Measurements from ENCODE around the gene AQP1. TPM values are rescaled to one million over a fixed set of nuclear protein-coding genes. Genes with fewer than 3 reads are reported as not detected.

Gene AQP1
- total and polyA plus RNA-seq, 2 donors (not counting 1 experiment from before 2014, with no cell fraction given), result not detected

DNA sequence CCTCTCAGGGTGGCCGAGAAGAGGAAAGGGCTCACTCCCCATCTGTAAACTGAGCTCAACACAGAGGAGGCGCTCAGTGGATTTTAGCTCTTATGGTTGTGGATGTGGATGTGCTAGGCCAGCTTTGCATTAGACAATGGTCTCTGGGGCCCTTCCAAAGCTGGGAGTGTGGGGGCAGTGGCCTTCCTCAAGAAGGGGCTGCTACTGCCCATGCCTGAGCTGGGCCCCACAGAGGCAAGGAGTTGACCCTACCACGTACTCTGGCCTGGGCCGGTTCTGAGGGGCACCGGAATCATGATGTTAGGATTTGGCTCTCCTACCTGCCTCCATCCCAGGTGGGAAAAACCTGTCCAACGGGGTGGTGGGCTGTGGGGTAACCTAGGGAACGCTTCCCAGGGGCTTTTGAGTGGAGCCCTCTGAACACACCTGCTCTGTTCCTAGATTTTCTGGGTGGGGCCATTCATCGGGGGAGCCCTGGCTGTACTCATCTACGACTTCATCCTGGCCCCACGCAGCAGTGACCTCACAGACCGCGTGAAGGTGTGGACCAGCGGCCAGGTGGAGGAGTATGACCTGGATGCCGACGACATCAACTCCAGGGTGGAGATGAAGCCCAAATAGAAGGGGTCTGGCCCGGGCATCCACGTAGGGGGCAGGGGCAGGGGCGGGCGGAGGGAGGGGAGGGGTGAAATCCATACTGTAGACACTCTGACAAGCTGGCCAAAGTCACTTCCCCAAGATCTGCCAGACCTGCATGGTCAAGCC is 11.5 kb downstream of the AQP1 start:
- H3K27ac Mint-ChIP-seq, result no peak overlapping the region
- Histone ChIP-seq H3K79me2 (ENCODE audit: control insufficient read depth, insufficient read depth, low read length) (no peaks in the 10 kb centered on the region), H3K27ac (ENCODE audit: low read length in 2 of 2) (no peak overlapping the region), H3K27me3 (replicated peaks in 1 of 4; ENCODE audit: control extremely low read depth in 1 of 4, control insufficient read depth in 3 of 4, insufficient read depth in 4 of 4, low read length in 3 of 4) (no peaks in the 10 kb centered on the region), H3K9ac (ENCODE audit: low read length) (no peak overlapping the region), H3K36me3 (replicated peaks in 1 of 2; ENCODE audit: control extremely low read depth in 1 of 2, control insufficient read depth in 1 of 2, extremely low read depth in 1 of 2, insufficient read depth in 2 of 2, low read length in 1 of 2) (no peaks in the 10 kb centered on the region), H3K4me3 (ENCODE audit: control extremely low read depth in 1 of 5, extremely low read depth in 1 of 5, insufficient read depth in 1 of 5, low read depth in 2 of 5, low read length in 4 of 5) (no peak overlapping the region), H3K4me1 (ENCODE audit: control insufficient read depth in 2 of 2, insufficient read depth in 2 of 2, low read length in 2 of 2) (no peaks in the 10 kb centered on the region), H2AFZ (ENCODE audit: insufficient read depth, low read depth, low read length, poor library complexity, severe bottlenecking) (no peak overlapping the region), H4K20me1 (ENCODE audit: control insufficient read depth, insufficient read depth, low read length, poor library complexity, severe bottlenecking) (no peaks in the 10 kb centered on the region), H3K4me2 (replicated peaks; ENCODE audit: low read depth, low read length, poor library complexity, severe bottlenecking) (no peak overlapping the region), H3K9me3 (ENCODE audit: control extremely low read depth in 1 of 3, control insufficient read depth in 2 of 3, insufficient read depth in 1 of 3, low read length in 2 of 3) (peaks cover 0 to 16% (median 0%) of the 10 kb centered on the region in 3 donors)
- ATAC-seq (ENCODE audit: low read depth) (no peak), DNase-seq (no peak)
- H3K9me3 Mint-ChIP-seq (ENCODE audit: insufficient read depth), result no peaks in the 10 kb centered on the region
- H3K27me3 Mint-ChIP-seq, result no peaks in the 10 kb centered on the region
- ChIA-PET POLR2A (no interaction called here), CTCF (no interaction called here)
- intact Hi-C loops (cut with micrococcal nuclease), result no loop called here
- no peak for TF ChIP-seq CTCF (IDR thresholded peaks at IDR 0.05)
- no peak for TF ChIP-seq EZH2 (IDR thresholded peaks at IDR 0.05; ENCODE audit: borderline replicate concordance, insufficient read depth, low read depth, low read length, poor library complexity, severe bottlenecking)
- WGBS (ENCODE audit: insufficient coverage), result 96% methylated on average over 13 of the region's 19 CpGs
- no peak overlapping the region for H3K4me3 Mint-ChIP-seq
- no peaks in the 10 kb centered on the region for H3K4me1 Mint-ChIP-seq

GRCh38 chr7:30923774-30924413 is 12.2 kb downstream of the AQP1 start:
- Histone ChIP-seq H3K4me3 (ENCODE audit: control extremely low read depth in 1 of 5, extremely low read depth in 1 of 5, insufficient read depth in 1 of 5, low read depth in 2 of 5, low read length in 4 of 5) (no peak overlapping the region), H3K9me3 (ENCODE audit: control extremely low read depth in 1 of 3, control insufficient read depth in 2 of 3, insufficient read depth in 1 of 3, low read length in 2 of 3) (peaks cover 0 to 22% (median 0%) of the 10 kb centered on the region in 3 donors), H3K36me3 (replicated peaks in 1 of 2; ENCODE audit: control extremely low read depth in 1 of 2, control insufficient read depth in 1 of 2, extremely low read depth in 1 of 2, insufficient read depth in 2 of 2, low read length in 1 of 2) (no peaks in the 10 kb centered on the region), H3K27ac (ENCODE audit: low read length in 2 of 2) (no peak overlapping the region), H4K20me1 (ENCODE audit: control insufficient read depth, insufficient read depth, low read length, poor library complexity, severe bottlenecking) (no peaks in the 10 kb centered on the region), H3K9ac (ENCODE audit: low read length) (no peak overlapping the region), H3K79me2 (ENCODE audit: control insufficient read depth, insufficient read depth, low read length) (no peaks in the 10 kb centered on the region), H2AFZ (ENCODE audit: insufficient read depth, low read depth, low read length, poor library complexity, severe bottlenecking) (no peak overlapping the region), H3K27me3 (replicated peaks in 1 of 4; ENCODE audit: control extremely low read depth in 1 of 4, control insufficient read depth in 3 of 4, insufficient read depth in 4 of 4, low read length in 3 of 4) (no peaks in the 10 kb centered on the region), H3K4me1 (ENCODE audit: control insufficient read depth in 2 of 2, insufficient read depth in 2 of 2, low read length in 2 of 2) (no peaks in the 10 kb centered on the region), H3K4me2 (replicated peaks; ENCODE audit: low read depth, low read length, poor library complexity, severe bottlenecking) (no peak overlapping the region)
- Mint-ChIP-seq H3K9me3 (ENCODE audit: insufficient read depth) (no peaks in the 10 kb centered on the region), H3K27ac (no peak overlapping the region), H3K4me1 (no peaks in the 10 kb centered on the region), H3K27me3 (no peaks in the 10 kb centered on the region), H3K4me3 (no peak overlapping the region)
- ATAC-seq (ENCODE audit: low read depth) (no peak), DNase-seq (no peak)
- WGBS (ENCODE audit: insufficient coverage), result 89% methylated on average over 11 of the region's 13 CpGs
- ChIA-PET CTCF (no interaction called here), POLR2A (no interaction called here)
- intact Hi-C loops (cut with micrococcal nuclease), result no loop called here
- TF ChIP-seq CTCF (IDR thresholded peaks at IDR 0.05) (no peak), EZH2 (IDR thresholded peaks at IDR 0.05; ENCODE audit: borderline replicate concordance, insufficient read depth, low read depth, low read length, poor library complexity, severe bottlenecking) (no peak)
